Hematopoietic multipotent progenitor cell treated with erythropoietin and hydrocortisone succinate and interleukin-3 and kit ligand, for 15 days (in vitro differentiated cells): ENCODE measurements around the gene GBA3.

Experiments used
- DNase-seq: peaks from one replicate; pipeline ENCODE4 v3.0.0-alpha.2; 2015; ENCODE audit warnings: low spot score

The GBA3 gene

GRCh38 chr4:22787753-22788375 lies 95.1 kb downstream of the GBA3 start:
- no peak for DNase-seq

GRCh38 chr4:22790631-22791030 lies 97.9 kb downstream of the GBA3 start:
- DNase-seq: no peak

- no peak for DNase-seq
Observed at GRCh38 chr4:22794732-22795131, 102.0 kb downstream of the GBA3 start.

GRCh38 chr4:22801391-22801790 lies 108.7 kb downstream of the GBA3 start:
- DNase-seq: no peak

- no peak for DNase-seq
Observed at GRCh38 chr4:22802876-22803275, 110.1 kb downstream of the GBA3 start.

- DNase-seq: no peak
Observed at GRCh38 chr4:22803512-22803911, 110.8 kb downstream of the GBA3 start.

- DNase-seq: no peak
Observed at GRCh38 chr4:22814906-22815305, 122.2 kb downstream of the GBA3 start.

- no peak for DNase-seq
Observed at GRCh38 chr4:22824091-22824490, 131.4 kb downstream of the GBA3 start.

- DNase-seq: no peak
Observed at GRCh38 chr4:22842360-22843018, 149.8 kb downstream of the GBA3 start.

GRCh38 chr4:22848332-22848731 lies 155.6 kb downstream of the GBA3 start:
- DNase-seq: no peak

- no peak for DNase-seq
Observed at GRCh38 chr4:22850055-22850454, 157.3 kb downstream of the GBA3 start.

- DNase-seq: no peak
Observed at GRCh38 chr4:22850630-22851029, 157.9 kb downstream of the GBA3 start.

GRCh38 chr4:22857411-22857810 lies 164.7 kb downstream of the GBA3 start:
- DNase-seq: no peak

- no peak for DNase-seq
Observed at GRCh38 chr4:22859318-22859717, 166.6 kb downstream of the GBA3 start.
